GM12865 (cell line): ENCODE measurements around the gene FRAS1.
"Not testable (repeated sequence)": the region's sequence is repeated elsewhere in the genome, so short reads cannot be mapped to it uniquely, and the experiment has no call there.

ENCODE experiments used
- DNase-seq: peaks from one replicate; pipeline ENCODE4 v3.0.0; 2010; ENCODE audit warnings: low read depth
- H3K4me3 ChIP-seq: 2 replicates; pipeline ENCODE4 v1.5.1; 2011; ENCODE audit warnings: mild to moderate bottlenecking, low read depth, low read length, control low read depth
- TF ChIP-seq, protein P1 (sequence below): IDR thresholded peaks from 2 replicates; pipeline ENCODE4 v1.5.1; 2011; ENCODE audit warnings: low read length, control low read depth, low read depth, inconsistent platforms; ENCODE audit not compliant: insufficient read depth; ENCODE audit errors: missing control alignments

Gene FRAS1

DNA sequence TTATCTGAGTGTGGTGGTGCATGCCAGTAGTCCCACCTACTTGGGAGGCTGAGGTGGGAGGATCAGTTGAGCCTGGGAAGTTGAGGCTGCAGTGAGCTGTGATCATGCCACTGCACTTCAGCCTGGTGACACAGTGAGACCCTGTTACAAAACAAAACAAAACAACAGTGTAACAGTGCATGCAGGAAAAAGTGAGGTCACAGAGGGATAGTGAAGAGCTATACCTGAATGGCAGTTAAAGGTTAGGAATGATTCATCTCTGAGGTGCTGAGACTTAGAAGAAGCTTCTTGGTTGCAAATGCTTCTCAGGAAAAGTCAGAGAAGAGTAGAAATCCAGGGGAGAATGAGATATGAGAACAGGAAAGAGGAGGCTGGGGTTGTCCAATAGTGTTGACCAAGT, 178.7 kb downstream of the FRAS1 start:
- no peak overlapping the region for H3K4me3 ChIP-seq
- DNase-seq, result no peak
- TF ChIP-seq, protein P1, sequence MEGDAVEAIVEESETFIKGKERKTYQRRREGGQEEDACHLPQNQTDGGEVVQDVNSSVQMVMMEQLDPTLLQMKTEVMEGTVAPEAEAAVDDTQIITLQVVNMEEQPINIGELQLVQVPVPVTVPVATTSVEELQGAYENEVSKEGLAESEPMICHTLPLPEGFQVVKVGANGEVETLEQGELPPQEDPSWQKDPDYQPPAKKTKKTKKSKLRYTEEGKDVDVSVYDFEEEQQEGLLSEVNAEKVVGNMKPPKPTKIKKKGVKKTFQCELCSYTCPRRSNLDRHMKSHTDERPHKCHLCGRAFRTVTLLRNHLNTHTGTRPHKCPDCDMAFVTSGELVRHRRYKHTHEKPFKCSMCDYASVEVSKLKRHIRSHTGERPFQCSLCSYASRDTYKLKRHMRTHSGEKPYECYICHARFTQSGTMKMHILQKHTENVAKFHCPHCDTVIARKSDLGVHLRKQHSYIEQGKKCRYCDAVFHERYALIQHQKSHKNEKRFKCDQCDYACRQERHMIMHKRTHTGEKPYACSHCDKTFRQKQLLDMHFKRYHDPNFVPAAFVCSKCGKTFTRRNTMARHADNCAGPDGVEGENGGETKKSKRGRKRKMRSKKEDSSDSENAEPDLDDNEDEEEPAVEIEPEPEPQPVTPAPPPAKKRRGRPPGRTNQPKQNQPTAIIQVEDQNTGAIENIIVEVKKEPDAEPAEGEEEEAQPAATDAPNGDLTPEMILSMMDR, result no peak

DNA sequence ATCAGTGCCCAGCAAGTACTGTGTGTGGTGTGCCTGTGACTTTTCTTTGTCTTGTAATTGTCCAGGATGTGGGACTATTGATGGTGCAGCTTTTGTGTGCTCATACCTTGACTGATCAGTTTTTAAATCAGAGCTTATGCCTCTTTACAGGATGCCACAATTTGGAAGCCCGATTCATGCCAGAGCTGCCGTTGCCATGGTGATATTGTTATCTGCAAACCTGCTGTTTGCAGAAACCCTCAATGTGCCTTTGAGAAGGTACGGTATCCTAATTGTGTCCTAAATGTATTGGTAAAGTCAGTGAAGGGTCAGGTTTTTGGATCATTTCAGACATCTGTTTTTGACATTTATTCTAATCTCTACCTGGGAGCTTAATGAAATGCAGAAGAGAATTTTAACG, 180.2 kb downstream of the FRAS1 start:
- TF ChIP-seq, protein P1, result no peak
- no peak overlapping the region for H3K4me3 ChIP-seq
- no peak for DNase-seq

DNA sequence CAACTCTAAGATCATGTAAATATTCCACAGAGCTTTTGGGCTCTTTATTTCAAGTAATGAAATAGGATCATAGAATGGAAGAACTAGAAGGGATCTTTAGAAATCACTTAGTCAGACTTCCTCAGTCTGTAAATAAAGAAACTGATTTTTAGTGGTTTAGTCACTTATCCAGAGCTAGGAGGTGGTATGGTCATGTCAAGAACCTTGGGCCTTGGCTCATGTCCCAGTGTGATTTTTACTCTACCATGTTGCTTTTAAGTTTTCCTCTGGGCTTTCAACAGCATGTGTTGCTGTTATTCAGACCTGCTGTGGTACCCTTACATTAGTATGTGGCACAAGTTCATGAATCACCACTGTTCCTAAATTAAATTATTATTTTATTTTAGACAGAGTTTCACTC, 184.9 kb downstream of the FRAS1 start:
- H3K4me3 ChIP-seq, result no peak overlapping the region
- DNase-seq, result no peak
- TF ChIP-seq, protein P1, result no peak

DNA sequence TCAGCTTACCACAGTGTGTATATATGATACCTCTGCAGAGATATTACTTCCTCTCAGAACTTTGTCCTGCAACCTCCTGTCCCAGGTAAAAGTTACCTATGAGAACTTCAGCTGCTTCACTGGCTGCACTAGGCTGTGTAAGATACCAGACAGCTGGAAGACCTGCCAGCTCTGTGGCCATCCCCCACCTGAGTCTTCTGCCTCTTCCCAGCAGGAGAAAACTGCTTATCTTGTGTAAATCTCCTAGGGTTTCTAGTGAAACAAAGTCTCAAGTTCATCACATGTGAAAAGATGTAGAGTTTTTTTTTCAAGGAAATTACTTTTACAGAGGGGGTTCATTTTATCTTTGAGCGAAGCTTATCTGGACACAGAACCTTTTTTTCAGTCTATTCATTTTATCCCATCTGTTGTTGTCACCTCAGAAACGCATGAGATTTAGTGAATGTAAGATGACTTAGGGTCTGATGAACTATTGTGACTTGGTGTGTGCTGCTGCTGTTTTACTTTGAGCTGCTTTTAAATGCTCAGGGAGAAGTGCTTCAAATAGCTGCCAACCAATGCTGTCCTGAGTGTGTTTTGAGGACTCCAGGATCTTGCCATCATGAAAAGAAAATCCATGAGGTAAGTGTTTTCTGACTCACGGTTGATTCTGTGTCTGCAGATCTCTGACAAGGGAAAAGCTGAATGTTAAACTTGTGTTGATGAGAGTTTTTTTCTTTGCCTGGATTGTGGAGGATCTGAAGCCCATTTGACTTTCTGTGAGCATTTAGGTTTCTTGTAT, 187.8 kb downstream of the FRAS1 start:
- H3K4me3 ChIP-seq, result no peak overlapping the region
- TF ChIP-seq, protein P1, result no peak
- no peak for DNase-seq

DNA sequence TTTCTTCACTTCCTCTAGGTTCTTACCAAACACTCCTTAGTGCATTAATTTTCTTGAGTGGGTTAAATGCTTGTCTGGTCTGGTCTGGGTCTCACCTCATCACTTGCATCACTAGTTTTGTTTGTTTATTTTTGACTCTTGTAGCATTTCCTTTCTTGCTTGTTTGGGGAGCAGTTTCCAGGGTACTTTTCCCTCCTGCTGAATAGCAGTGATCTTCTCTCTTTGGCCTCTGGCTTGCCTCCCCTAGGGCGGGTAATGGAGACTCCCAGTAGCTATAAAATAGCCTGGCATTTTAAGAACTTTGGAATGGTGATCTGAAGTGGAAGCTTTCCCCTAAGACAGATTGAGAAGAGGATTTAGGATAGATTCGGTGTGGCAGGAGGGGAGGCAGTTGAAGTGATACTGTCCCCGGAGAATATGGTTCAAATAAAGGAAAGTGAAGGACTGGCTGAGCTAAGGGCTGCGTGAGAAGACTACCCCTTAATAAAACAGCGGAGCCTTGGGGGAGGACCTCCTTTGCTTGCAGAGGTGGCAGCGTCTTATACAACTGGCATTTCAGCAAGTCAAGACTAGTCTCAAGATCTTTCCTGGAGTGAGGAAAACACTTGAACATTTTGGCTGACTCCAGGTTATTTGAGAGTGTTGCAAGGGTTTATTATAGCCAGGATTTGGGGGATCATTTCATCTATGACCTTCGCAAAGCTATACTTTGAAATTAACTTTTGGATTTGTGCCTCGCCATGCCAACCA, 190.6 kb downstream of the FRAS1 start:
- no peak for DNase-seq
- TF ChIP-seq, protein P1, result no peak
- no peak overlapping the region for H3K4me3 ChIP-seq

DNA sequence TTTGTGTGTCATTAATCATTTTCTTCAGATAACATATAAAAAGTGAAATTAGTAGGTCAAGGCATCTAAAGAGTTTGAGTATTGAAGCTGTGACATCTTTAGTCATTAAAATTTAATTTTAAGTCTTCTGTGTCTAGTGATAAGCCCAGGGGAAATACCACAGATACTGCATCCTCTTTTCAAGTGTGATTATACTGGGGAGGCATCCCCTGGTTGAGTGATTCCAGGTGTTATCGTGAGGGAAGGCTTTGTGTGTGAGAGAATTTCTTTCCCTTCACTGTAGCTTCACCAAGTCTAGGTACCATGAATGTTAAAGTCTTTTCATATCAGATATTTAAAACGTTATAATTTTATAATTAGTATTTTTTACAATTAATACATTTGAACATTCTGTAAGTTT, 193.4 kb downstream of the FRAS1 start:
- H3K4me3 ChIP-seq, result no peak overlapping the region
- no peak for DNase-seq
- TF ChIP-seq, protein P1, result no peak

DNA sequence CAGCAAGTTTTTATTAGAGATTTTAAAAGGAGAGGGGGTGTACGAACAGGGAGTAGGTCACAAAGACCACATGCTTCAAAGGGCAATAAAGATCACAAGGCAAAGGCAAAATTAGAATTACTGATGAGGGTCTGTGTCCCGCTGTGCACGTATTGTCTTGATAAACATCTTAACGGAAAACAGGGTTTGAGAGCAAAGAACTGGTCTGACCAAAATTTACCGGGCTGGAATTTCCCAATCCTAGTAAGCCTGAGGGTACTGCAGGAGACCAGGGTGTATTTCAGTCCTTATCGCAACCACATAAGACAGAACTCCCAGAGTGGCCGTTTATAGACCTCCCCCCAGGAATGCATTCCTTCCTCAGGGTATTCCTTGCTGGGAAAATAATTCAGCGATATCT, 195.7 kb downstream of the FRAS1 start:
- not testable (repeated sequence) for H3K4me3 ChIP-seq, DNase-seq
